Measurements from ENCODE around the gene LRRC1.

Gene LRRC1

GRCh38 chr6:53813801-53814200 lies 19.0 kb downstream of the LRRC1 start:
- in situ Hi-C loops (cut with MboI; ENCODE audit: low sequenced_read_pairs), result no loop called here

- in situ Hi-C loops (cut with MboI; ENCODE audit: low sequenced_read_pairs), result no loop called here
These were observed 19.5 kb downstream of the LRRC1 start for GRCh38 chr6:53814353-53814752.

GRCh38 chr6:53815381-53816119 lies 20.7 kb downstream of the LRRC1 start:
- in situ Hi-C loops (cut with MboI; ENCODE audit: low sequenced_read_pairs), result no loop called here

- in situ Hi-C loops (cut with MboI; ENCODE audit: low sequenced_read_pairs), result no loop called here
These were observed 24.2 kb downstream of the LRRC1 start for GRCh38 chr6:53818858-53819609.

- in situ Hi-C loops (cut with MboI; ENCODE audit: low sequenced_read_pairs), result no loop called here
These were observed 27.8 kb downstream of the LRRC1 start for GRCh38 chr6:53822401-53823125.

GRCh38 chr6:53824714-53825113 lies 29.9 kb downstream of the LRRC1 start:
- in situ Hi-C loops (cut with MboI; ENCODE audit: low sequenced_read_pairs), result no loop called here

- in situ Hi-C loops (cut with MboI; ENCODE audit: low sequenced_read_pairs), result no loop called here
These were observed 30.9 kb downstream of the LRRC1 start for GRCh38 chr6:53825532-53826321.

- in situ Hi-C loops (cut with MboI; ENCODE audit: low sequenced_read_pairs), result no loop called here
These were observed 32.7 kb downstream of the LRRC1 start for GRCh38 chr6:53827531-53827930.

GRCh38 chr6:53828215-53828614 lies 33.4 kb downstream of the LRRC1 start:
- in situ Hi-C loops (cut with MboI; ENCODE audit: low sequenced_read_pairs), result no loop called here

- in situ Hi-C loops (cut with MboI; ENCODE audit: low sequenced_read_pairs), result no loop called here
These were observed 34.3 kb downstream of the LRRC1 start for GRCh38 chr6:53828966-53829697.

- in situ Hi-C loops (cut with MboI; ENCODE audit: low sequenced_read_pairs), result no loop called here
These were observed 35.0 kb downstream of the LRRC1 start for GRCh38 chr6:53829698-53830221.

- in situ Hi-C loops (cut with MboI; ENCODE audit: low sequenced_read_pairs), result no loop called here
These were observed 35.6 kb downstream of the LRRC1 start for GRCh38 chr6:53830366-53830765.

- in situ Hi-C loops (cut with MboI; ENCODE audit: low sequenced_read_pairs), result no loop called here
These were observed 36.5 kb downstream of the LRRC1 start for GRCh38 chr6:53831081-53831869.

GRCh38 chr6:53831936-53832660 lies 37.3 kb downstream of the LRRC1 start:
- in situ Hi-C loops (cut with MboI; ENCODE audit: low sequenced_read_pairs), result no loop called here

- in situ Hi-C loops (cut with MboI; ENCODE audit: low sequenced_read_pairs), result no loop called here
These were observed 38.4 kb downstream of the LRRC1 start for GRCh38 chr6:53833155-53833554.

GRCh38 chr6:53834132-53834531 lies 39.3 kb downstream of the LRRC1 start:
- in situ Hi-C loops (cut with MboI; ENCODE audit: low sequenced_read_pairs), result no loop called here

- in situ Hi-C loops (cut with MboI; ENCODE audit: low sequenced_read_pairs), result no loop called here
These were observed 43.3 kb downstream of the LRRC1 start for GRCh38 chr6:53837865-53838769.

- in situ Hi-C loops (cut with MboI; ENCODE audit: low sequenced_read_pairs), result no loop called here
These were observed 45.2 kb downstream of the LRRC1 start for GRCh38 chr6:53840027-53840426.
